CD4-positive, alpha-beta memory T cell (primary cell): ENCODE data around the gene TIMM29. TPM values are rescaled to one million over a fixed set of nuclear protein-coding genes. Genes with fewer than 3 reads are reported as not detected.
A peak's percentile ranks its signal among the peaks of the same experiment; 100 is the strongest.

Source experiments
- CTCF ChIA-PET: fragments of 350-600 bp; sonication (Branson Sonifier 250); formaldehyde crosslinking; loops from one replicate; lab custom pipeline; 2021; ENCODE audit warnings: inconsistent platforms; ENCODE audit not compliant: partially characterized antibody; lab: Charles Lee
- POLR2A ChIA-PET: fragments of 350-600 bp; sonication (Branson Sonifier 250); formaldehyde crosslinking; loops from one replicate; lab custom pipeline; 2021; ENCODE audit not compliant: partially characterized antibody; lab: Charles Lee
- DNase-seq, 5 donors: peaks; one replicate each; pipeline versions ENCODE4 v3.0.0 to v3.0.0-alpha.2; 2020 to 2022; ENCODE audit warnings: mixed read lengths in 1 of 5
- H3K27ac ChIP-seq: one replicate; pipeline ENCODE4 v1.7.0; 2013; ENCODE audit warnings: low read depth, low read length
- H3K27me3 ChIP-seq: 2 replicates; pipeline ENCODE4 v1.7.0; 2013; ENCODE audit warnings: mild to moderate bottlenecking, low read length, moderate library complexity; ENCODE audit not compliant: insufficient read depth
- H3K36me3 ChIP-seq: 2 replicates; pipeline ENCODE4 v1.7.0; 2013; ENCODE audit warnings: mild to moderate bottlenecking, low read length, moderate library complexity; ENCODE audit not compliant: insufficient read depth
- H3K4me1 ChIP-seq: 2 replicates; pipeline ENCODE4 v1.7.0; 2013; ENCODE audit warnings: mild to moderate bottlenecking, low read length, moderate library complexity; ENCODE audit not compliant: insufficient read depth
- H3K4me3 ChIP-seq, 2 donors: one replicate each; pipeline ENCODE4 v1.7.0; 2013; ENCODE audit warnings: low read length in 2 of 2, mild to moderate bottlenecking in 1 of 2
- H3K9me3 ChIP-seq, 2 donors: one replicate each; pipeline ENCODE4 v1.7.0; 2013; ENCODE audit warnings: low read length in 2 of 2, control low read depth in 1 of 2; ENCODE audit not compliant: control insufficient read depth in 1 of 2
- H3K27ac Mint-ChIP-seq, 7 donors: one replicate each; pipeline ENCODE4 v1.8.0; 2020 to 2021; ENCODE audit warnings: mixed read lengths in 7 of 7, mild to moderate bottlenecking in 6 of 7, inconsistent platforms in 3 of 7, moderate library complexity in 3 of 7
- H3K27me3 Mint-ChIP-seq, 2 donors: one replicate each; pipeline ENCODE4 v1.8.0; 2020 to 2021; ENCODE audit warnings: mixed read lengths in 2 of 2
- H3K36me3 Mint-ChIP-seq, 2 donors: one replicate each; pipeline ENCODE4 v1.8.0; 2020 to 2021; ENCODE audit warnings: mixed read lengths in 2 of 2, inconsistent platforms in 1 of 2, mild to moderate bottlenecking in 1 of 2
- H3K4me1 Mint-ChIP-seq, 4 donors: one replicate each; pipeline ENCODE4 v1.8.0; 2020 to 2021; ENCODE audit warnings: mixed read lengths in 4 of 4, mild to moderate bottlenecking in 1 of 4
- H3K4me3 Mint-ChIP-seq, 8 donors: one replicate each; pipeline ENCODE4 v1.8.0; 2020 to 2021; ENCODE audit warnings: mixed read lengths in 8 of 8, mild to moderate bottlenecking in 7 of 8, moderate library complexity in 6 of 8, inconsistent platforms in 3 of 8
- H3K9me3 Mint-ChIP-seq, 8 donors: one replicate each; pipeline ENCODE4 v1.8.0; 2020 to 2021; ENCODE audit warnings: mixed read lengths in 8 of 8, mild to moderate bottlenecking in 5 of 8, inconsistent platforms in 3 of 8, moderate library complexity in 1 of 8
- intact Hi-C: fragments of 100-400 bp; cut with micrococcal nuclease; formaldehyde crosslinking; loops from one replicate; pipeline ENCODE4 v1.15.1; 2023
- polyA plus RNA-seq, 2 donors: library from polyadenylated mRNA; unstranded; fragments of 300-500 nt; fragmentation: Illumina TruSeq; gene quantifications; one replicate each; pipeline ENCODE4 v1.2.3, GENCODE V29; 2021
- total RNA-seq, 2 experiments: library from RNA; stranded (reverse); gene quantifications; one replicate each; pipeline ENCODE4 v1.2.3, GENCODE V29; 2021

Gene TIMM29
- total and polyA plus RNA-seq, 4 experiments from 2014 or later: 17.7 to 40.9 (median 37.1) TPM

- ChIA-PET POLR2A (no interaction called here), CTCF (interaction anchor here (0.8 to 2.2 kb wide), 2 partner anchors 15 to 24 kb away, joined by 4 to 7 read pairs; no protein-coding TSS in a partner anchor)
- Histone ChIP-seq H3K27ac (no peak overlapping the region), H3K27me3 (no peaks in the 10 kb centered on the region), H3K4me3 (no peak overlapping the region), H3K4me1 (no peaks in the 10 kb centered on the region), H3K9me3 (no peaks in the 10 kb centered on the region), H3K36me3 (no peaks in the 10 kb centered on the region)
- no peaks in the 10 kb centered on the region for H3K9me3 Mint-ChIP-seq
- DNase-seq: no peak
- H3K4me1 Mint-ChIP-seq: peaks cover 0 to 5% (median 3%) of the 10 kb centered on the region in 4 donors
- no peak overlapping the region for H3K4me3 Mint-ChIP-seq
- H3K27ac Mint-ChIP-seq: no peak overlapping the region
- intact Hi-C loops: no loop called here
- H3K27me3 Mint-ChIP-seq: no peaks in the 10 kb centered on the region
- no peaks in the 10 kb centered on the region for H3K36me3 Mint-ChIP-seq
Observed at GRCh38 chr19:10888421-10888866, 40.2 kb upstream of the TIMM29 start.

GRCh38 chr19:10889880-10890279, 38.7 kb upstream of the TIMM29 start:
- H3K27ac ChIP-seq: no peak overlapping the region
- Mint-ChIP-seq H3K27me3 (no peaks in the 10 kb centered on the region), H3K36me3 (no peaks in the 10 kb centered on the region), H3K4me1 (peaks cover 0 to 5% (median 3%) of the 10 kb centered on the region in 4 donors), H3K9me3 (no peaks in the 10 kb centered on the region), H3K27ac (no peak overlapping the region), H3K4me3 (no peak overlapping the region)
- DNase-seq: no peak
- H3K4me3 ChIP-seq: no peak overlapping the region
- H3K4me1 ChIP-seq: no peaks in the 10 kb centered on the region
- intact Hi-C loops: no loop called here
- H3K27me3 ChIP-seq: no peaks in the 10 kb centered on the region
- ChIA-PET POLR2A (no interaction called here), CTCF (interaction anchor here (0.9 to 2.2 kb wide), 2 partner anchors 26 to 53 kb away, joined by 3 to 7 read pairs; no protein-coding TSS in a partner anchor)
- H3K9me3 ChIP-seq: no peaks in the 10 kb centered on the region
- no peaks in the 10 kb centered on the region for H3K36me3 ChIP-seq

GRCh38 chr19:10891405-10892086, 37.1 kb upstream of the TIMM29 start:
- CTCF ChIA-PET: no interaction called here
- Mint-ChIP-seq H3K27ac (no peak overlapping the region), H3K4me3 (no peak overlapping the region)

GRCh38 chr19:10892256-10892655, 36.4 kb upstream of the TIMM29 start:
- POLR2A ChIA-PET: no interaction called here

More at GRCh38 chr19:10891405-10892086, 37.1 kb upstream of the TIMM29 start:
- intact Hi-C loops: no loop called here
- Histone ChIP-seq H3K27ac (no peak overlapping the region), H3K36me3 (no peaks in the 10 kb centered on the region), H3K4me1 (peaks cover under 1% of the 10 kb centered on the region), H3K27me3 (no peaks in the 10 kb centered on the region), H3K9me3 (no peaks in the 10 kb centered on the region), H3K4me3 (no peak overlapping the region)
- POLR2A ChIA-PET: no interaction called here
- Mint-ChIP-seq H3K9me3 (no peaks in the 10 kb centered on the region), H3K36me3 (no peaks in the 10 kb centered on the region), H3K27me3 (no peaks in the 10 kb centered on the region), H3K4me1 (peaks cover 3 to 12% (median 6%) of the 10 kb centered on the region in 4 donors)
- DNase-seq: no peak

GRCh38 chr19:10894911-10895213, 33.7 kb upstream of the TIMM29 start:
- no peak for DNase-seq
- intact Hi-C loops: no loop called here
- POLR2A ChIA-PET: no interaction called here
- H3K27me3 Mint-ChIP-seq: no peaks in the 10 kb centered on the region
- CTCF ChIA-PET: no interaction called here
- H3K36me3 ChIP-seq: no peaks in the 10 kb centered on the region
- H3K27ac Mint-ChIP-seq: no peak overlapping the region
- no peaks in the 10 kb centered on the region for H3K9me3 Mint-ChIP-seq
- peaks cover 9 to 16% (median 12%) of the 10 kb centered on the region in 4 donors for H3K4me1 Mint-ChIP-seq
- H3K36me3 Mint-ChIP-seq: no peaks in the 10 kb centered on the region
- H3K4me1 ChIP-seq: peaks cover 10% of the 10 kb centered on the region
- no peak overlapping the region for H3K4me3 ChIP-seq
- H3K9me3 ChIP-seq: no peaks in the 10 kb centered on the region
- H3K4me3 Mint-ChIP-seq: no peak overlapping the region
- no peaks in the 10 kb centered on the region for H3K27me3 ChIP-seq
- no peak overlapping the region for H3K27ac ChIP-seq

More at GRCh38 chr19:10892256-10892655, 36.4 kb upstream of the TIMM29 start:
- no peak overlapping the region for H3K27ac Mint-ChIP-seq
- H3K27me3 Mint-ChIP-seq: no peaks in the 10 kb centered on the region
- intact Hi-C loops: no loop called here
- CTCF ChIA-PET: no interaction called here
- no peak for DNase-seq
- H3K9me3 Mint-ChIP-seq: no peaks in the 10 kb centered on the region
- H3K36me3 Mint-ChIP-seq: no peaks in the 10 kb centered on the region
- Histone ChIP-seq H3K4me1 (peaks cover 8% of the 10 kb centered on the region), H3K27ac (no peak overlapping the region), H3K36me3 (no peaks in the 10 kb centered on the region), H3K9me3 (no peaks in the 10 kb centered on the region), H3K4me3 (no peak overlapping the region), H3K27me3 (no peaks in the 10 kb centered on the region)
- H3K4me3 Mint-ChIP-seq: no peak overlapping the region
- peaks cover 8 to 15% (median 12%) of the 10 kb centered on the region in 4 donors for H3K4me1 Mint-ChIP-seq

GRCh38 chr19:10895363-10895762, 33.2 kb upstream of the TIMM29 start:
- no peak overlapping the region for H3K4me3 Mint-ChIP-seq
- Histone ChIP-seq H3K4me1 (peaks cover 10% of the 10 kb centered on the region), H3K4me3 (no peak overlapping the region), H3K36me3 (no peaks in the 10 kb centered on the region), H3K9me3 (no peaks in the 10 kb centered on the region), H3K27ac (no peak overlapping the region), H3K27me3 (no peaks in the 10 kb centered on the region)
- ChIA-PET POLR2A (no interaction called here), CTCF (no interaction called here)
- peaks cover 9 to 16% (median 12%) of the 10 kb centered on the region in 4 donors for H3K4me1 Mint-ChIP-seq
- intact Hi-C loops: no loop called here
- no peak for DNase-seq
- H3K27me3 Mint-ChIP-seq: no peaks in the 10 kb centered on the region
- H3K9me3 Mint-ChIP-seq: no peaks in the 10 kb centered on the region
- H3K36me3 Mint-ChIP-seq: no peaks in the 10 kb centered on the region
- no peak overlapping the region for H3K27ac Mint-ChIP-seq

GRCh38 chr19:10895920-10896319, 32.7 kb upstream of the TIMM29 start:
- no peak overlapping the region for H3K4me3 Mint-ChIP-seq
- POLR2A ChIA-PET: no interaction called here
- Histone ChIP-seq H3K4me3 (no peak overlapping the region), H3K27me3 (no peaks in the 10 kb centered on the region), H3K9me3 (no peaks in the 10 kb centered on the region), H3K27ac (no peak overlapping the region), H3K36me3 (no peaks in the 10 kb centered on the region), H3K4me1 (peaks cover 10% of the 10 kb centered on the region)
- H3K27me3 Mint-ChIP-seq: no peaks in the 10 kb centered on the region
- H3K27ac Mint-ChIP-seq: peak overlapping the region in 2 of 7 donors; percentile 17 to 60
- intact Hi-C loops: no loop called here
- H3K9me3 Mint-ChIP-seq: no peaks in the 10 kb centered on the region
- CTCF ChIA-PET: no interaction called here
- peaks cover 9 to 16% (median 12%) of the 10 kb centered on the region in 4 donors for H3K4me1 Mint-ChIP-seq
- no peak for DNase-seq
- no peaks in the 10 kb centered on the region for H3K36me3 Mint-ChIP-seq
